ENCODE measurements around the gene PPP3CA.

Gene PPP3CA

DNA sequence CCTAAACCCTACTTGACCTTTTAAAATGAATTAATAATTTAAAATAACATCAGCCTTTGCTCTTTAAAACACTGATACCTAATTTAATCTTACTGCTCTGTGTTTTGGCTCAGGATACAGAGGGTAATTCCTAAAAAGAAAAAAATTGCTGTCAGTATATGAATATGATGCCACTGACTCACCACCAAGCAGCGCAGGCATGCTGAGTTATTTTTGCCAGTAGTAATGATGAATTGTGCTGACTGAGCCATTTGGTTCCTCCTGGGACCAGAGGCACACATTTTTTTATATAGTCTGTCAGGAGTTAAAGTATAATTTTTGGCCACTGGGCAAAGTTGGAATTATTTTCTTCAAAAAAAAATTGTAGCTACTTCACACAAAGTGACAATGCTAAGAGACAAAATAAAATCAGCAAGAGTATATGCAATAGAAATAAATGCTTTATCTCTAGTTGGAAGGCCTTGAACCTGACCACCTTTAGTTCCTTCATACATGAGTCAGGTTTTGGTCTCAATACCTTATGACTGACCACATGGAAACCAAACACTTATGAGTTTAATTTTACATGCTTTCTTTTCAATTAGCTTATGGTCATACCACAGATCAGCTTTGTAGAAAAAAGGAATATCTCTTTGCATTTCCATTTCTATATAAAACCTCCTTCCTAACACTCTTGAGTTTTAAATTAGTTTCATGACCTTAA, 115.1 kb downstream of the PPP3CA start:
- H3K4me3 ChIP-seq = peak overlapping the region; percentile 39; the same call in 1 of the 2 replicates
- no peaks in the 10 kb centered on the region for H3K36me3 ChIP-seq (ENCODE audit: insufficient read depth, low read length)
- peak overlapping the region; percentile 55; the same call in 1 of the 2 replicates for H3K27ac ChIP-seq
- DNase-seq (ENCODE audit: low read depth, low spot score) = peak; percentile 73
- H3K9me3 ChIP-seq (ENCODE audit: low read depth, low read length) = no peaks in the 10 kb centered on the region
- TF ChIP-seq FOXP2 (optimal IDR thresholded peaks at IDR 0.05; ENCODE audit: control extremely low read depth, extremely low read length, insufficient read depth) (no peak), POLR2AphosphoS5 (IDR thresholded peaks at IDR 0.05; ENCODE audit: borderline replicate concordance, low read depth, low read length) (peak; percentile 35; the same call in 1 of the 2 replicates)
- H3K9ac ChIP-seq (ENCODE audit: insufficient read length) = no peak overlapping the region

DNA sequence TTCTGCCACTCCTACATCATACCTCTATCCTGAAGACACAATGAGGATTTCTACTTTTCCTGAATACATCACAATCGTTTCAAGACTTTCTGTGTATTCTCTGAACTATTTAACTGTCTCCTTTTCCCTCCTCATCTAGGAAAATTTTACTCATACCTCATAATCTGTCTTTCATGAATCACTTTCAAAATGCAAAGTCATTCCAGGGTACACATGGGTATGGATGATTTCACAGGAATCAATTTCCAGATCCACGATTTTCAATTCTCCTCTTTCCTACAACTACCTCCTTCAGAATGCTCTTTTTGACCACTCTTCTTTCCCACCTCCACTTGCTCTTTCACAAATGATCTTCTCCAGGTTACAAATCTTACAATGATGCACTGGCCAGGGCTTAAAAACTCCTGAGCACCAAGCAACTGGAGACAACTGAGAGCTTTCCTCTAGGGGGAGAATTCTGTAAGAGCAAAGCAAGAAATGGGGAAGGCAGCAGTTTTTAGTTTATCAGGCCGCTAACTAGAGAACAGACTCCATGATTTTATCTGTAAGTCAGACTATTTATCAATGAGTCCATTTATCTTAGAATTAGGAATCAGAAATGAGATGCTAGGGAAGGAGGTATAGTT, 116.4 kb downstream of the PPP3CA start:
- Histone ChIP-seq H3K9ac (ENCODE audit: insufficient read length) (no peak overlapping the region), H3K27ac (no peak overlapping the region), H3K36me3 (ENCODE audit: insufficient read depth, low read length) (no peaks in the 10 kb centered on the region), H3K4me3 (no peak overlapping the region), H3K9me3 (ENCODE audit: low read depth, low read length) (no peaks in the 10 kb centered on the region)
- no peak for TF ChIP-seq FOXP2 (optimal IDR thresholded peaks at IDR 0.05; ENCODE audit: control extremely low read depth, extremely low read length, insufficient read depth)
- TF ChIP-seq EZH2 (IDR thresholded peaks at IDR 0.05) = no peak
- no peak for TF ChIP-seq POLR2AphosphoS5 (IDR thresholded peaks at IDR 0.05; ENCODE audit: borderline replicate concordance, low read depth, low read length)
- DNase-seq (ENCODE audit: low read depth, low spot score) = no peak

DNA sequence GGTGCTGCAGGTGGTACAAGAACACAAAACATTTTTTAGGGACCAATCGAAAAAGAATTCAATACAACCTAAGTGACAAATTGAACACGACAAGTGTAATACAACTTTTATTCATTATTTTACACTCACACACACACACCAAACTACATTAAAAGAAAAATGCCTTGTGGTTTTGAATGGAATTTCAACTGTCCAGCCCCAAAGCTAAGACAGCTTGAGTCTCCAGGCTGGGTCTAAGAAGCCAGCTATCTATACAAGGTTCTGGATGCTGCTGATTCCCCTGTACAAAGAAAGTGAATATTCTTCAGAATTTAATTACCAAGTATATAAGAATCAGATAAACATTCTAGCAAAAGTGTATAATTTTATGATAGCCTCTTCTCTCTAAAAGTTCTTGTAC, 118.2 kb downstream of the PPP3CA start:
- Histone ChIP-seq H3K36me3 (ENCODE audit: insufficient read depth, low read length) (no peaks in the 10 kb centered on the region), H3K4me3 (no peak overlapping the region), H3K27ac (no peak overlapping the region), H3K9ac (ENCODE audit: insufficient read length) (no peak overlapping the region), H3K9me3 (ENCODE audit: low read depth, low read length) (no peaks in the 10 kb centered on the region)
- TF ChIP-seq FOXP2 (optimal IDR thresholded peaks at IDR 0.05; ENCODE audit: control extremely low read depth, extremely low read length, insufficient read depth) = no peak
- no peak for TF ChIP-seq POLR2AphosphoS5 (IDR thresholded peaks at IDR 0.05; ENCODE audit: borderline replicate concordance, low read depth, low read length)
- no peak for TF ChIP-seq EZH2 (IDR thresholded peaks at IDR 0.05)
- no peak for DNase-seq (ENCODE audit: low read depth, low spot score)

DNA sequence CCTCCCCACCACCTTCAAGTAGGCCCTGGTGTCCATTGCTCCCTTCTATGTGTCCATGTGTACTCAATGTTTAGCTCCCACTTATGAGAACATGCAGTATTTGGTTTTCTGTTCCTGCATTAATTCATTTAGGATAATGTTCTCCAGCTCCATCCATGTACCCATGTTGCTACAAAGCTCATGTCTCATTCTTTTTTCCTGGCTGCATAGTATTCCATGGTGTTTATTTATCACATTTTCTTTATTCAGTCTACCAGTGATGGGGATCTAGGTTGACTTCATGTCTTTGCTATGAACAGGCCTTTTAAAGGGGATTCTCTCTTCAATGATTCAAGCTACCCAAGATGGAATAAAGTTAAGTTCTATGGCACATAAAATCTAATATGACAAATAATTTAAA, 119.6 kb downstream of the PPP3CA start:
- no peak for DNase-seq (ENCODE audit: low read depth, low spot score)

DNA sequence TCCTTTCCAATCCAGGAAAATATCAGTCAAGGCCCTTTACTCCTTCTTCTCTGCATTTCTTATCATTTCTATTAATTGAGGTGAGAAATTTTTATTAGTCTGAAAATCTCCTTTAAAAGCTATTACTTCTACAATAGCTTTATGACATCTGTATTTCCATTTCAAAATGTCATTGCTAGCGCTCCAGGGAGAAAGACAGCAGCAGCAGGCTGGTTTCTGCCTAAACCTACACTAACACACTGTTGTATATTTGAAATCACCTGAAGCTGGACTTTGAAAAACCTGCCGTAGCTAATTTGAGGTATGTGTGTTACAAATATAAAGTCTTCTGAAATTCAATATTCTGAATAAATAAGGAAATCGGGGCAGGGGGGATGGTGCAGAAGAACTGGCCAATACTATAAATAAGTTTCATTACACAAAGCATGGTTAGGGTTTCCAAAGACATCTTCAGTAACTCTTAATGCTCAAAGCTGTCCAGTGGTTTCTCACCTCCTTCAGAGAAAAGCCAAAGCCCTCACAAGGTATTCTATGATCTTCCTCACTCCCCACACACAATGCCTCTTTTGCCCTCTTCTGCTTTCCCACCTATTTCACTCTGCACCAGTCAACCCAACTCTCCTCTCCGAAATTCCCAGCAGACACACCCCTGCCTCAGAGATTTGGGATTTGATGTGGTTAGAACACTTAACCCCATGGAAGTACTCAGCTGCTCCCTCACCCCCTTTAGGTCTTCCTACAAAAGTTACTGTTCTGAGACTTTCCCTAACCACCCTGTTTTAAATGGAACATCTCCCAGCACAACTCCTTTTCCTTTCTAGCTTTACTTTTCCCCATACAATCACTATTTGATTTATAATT, 122.7 kb downstream of the PPP3CA start:
- Histone ChIP-seq H3K4me3 (no peak overlapping the region), H3K36me3 (ENCODE audit: insufficient read depth, low read length) (no peaks in the 10 kb centered on the region), H3K9ac (ENCODE audit: insufficient read length) (no peak overlapping the region), H3K27ac (no peak overlapping the region), H3K9me3 (ENCODE audit: low read depth, low read length) (no peaks in the 10 kb centered on the region)
- TF ChIP-seq EZH2 (IDR thresholded peaks at IDR 0.05) (no peak), FOXP2 (optimal IDR thresholded peaks at IDR 0.05; ENCODE audit: control extremely low read depth, extremely low read length, insufficient read depth) (no peak), POLR2AphosphoS5 (IDR thresholded peaks at IDR 0.05; ENCODE audit: borderline replicate concordance, low read depth, low read length) (no peak)
- DNase-seq (ENCODE audit: low read depth, low spot score) = no peak

More for the DNA sequence above, 119.6 kb downstream of the PPP3CA start:
- no peak overlapping the region for H3K27ac ChIP-seq
- no peak for TF ChIP-seq POLR2AphosphoS5 (IDR thresholded peaks at IDR 0.05; ENCODE audit: borderline replicate concordance, low read depth, low read length)
- H3K4me3 ChIP-seq = no peak overlapping the region
- no peaks in the 10 kb centered on the region for H3K36me3 ChIP-seq (ENCODE audit: insufficient read depth, low read length)
- no peak overlapping the region for H3K9ac ChIP-seq (ENCODE audit: insufficient read length)
- H3K9me3 ChIP-seq (ENCODE audit: low read depth, low read length) = no peaks in the 10 kb centered on the region

DNA sequence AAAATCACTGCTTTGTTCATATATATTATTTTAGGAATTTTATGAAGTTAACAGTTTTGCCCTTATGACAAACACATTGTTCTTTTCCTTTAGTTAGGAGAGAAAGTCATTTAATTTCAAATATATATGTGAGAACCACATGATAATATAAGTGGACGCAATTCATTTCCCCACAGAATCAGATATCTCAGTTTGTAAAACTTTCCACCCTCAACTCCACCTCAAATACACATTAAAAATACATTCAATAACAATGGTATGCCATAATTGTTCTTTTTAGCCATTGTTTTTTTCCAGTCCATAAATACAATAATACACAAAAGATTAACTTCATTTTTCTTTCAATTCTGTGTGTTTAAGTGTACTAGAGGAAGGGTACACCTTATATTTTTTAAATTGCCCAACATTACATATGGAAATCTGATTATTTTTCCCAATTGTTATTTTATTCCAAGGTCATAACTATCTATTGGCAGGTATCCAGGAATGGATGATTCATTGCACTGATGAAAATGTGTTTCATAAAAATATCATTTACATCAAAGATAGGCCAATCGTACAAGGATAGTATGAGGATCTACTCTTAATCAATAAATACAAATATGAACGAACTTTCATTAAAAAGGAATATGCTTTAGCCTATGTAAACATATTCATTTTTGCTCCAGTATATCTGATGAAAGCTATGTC, 125.0 kb downstream of the PPP3CA start:
- no peaks in the 10 kb centered on the region for H3K36me3 ChIP-seq (ENCODE audit: insufficient read depth, low read length)
- DNase-seq (ENCODE audit: low read depth, low spot score) = no peak
- H3K9me3 ChIP-seq (ENCODE audit: low read depth, low read length) = no peaks in the 10 kb centered on the region
- no peak overlapping the region for H3K9ac ChIP-seq (ENCODE audit: insufficient read length)
- no peak overlapping the region for H3K27ac ChIP-seq
- TF ChIP-seq FOXP2 (optimal IDR thresholded peaks at IDR 0.05; ENCODE audit: control extremely low read depth, extremely low read length, insufficient read depth) = no peak
- no peak for TF ChIP-seq POLR2AphosphoS5 (IDR thresholded peaks at IDR 0.05; ENCODE audit: borderline replicate concordance, low read depth, low read length)
- TF ChIP-seq EZH2 (IDR thresholded peaks at IDR 0.05) = no peak
- no peak overlapping the region for H3K4me3 ChIP-seq

DNA sequence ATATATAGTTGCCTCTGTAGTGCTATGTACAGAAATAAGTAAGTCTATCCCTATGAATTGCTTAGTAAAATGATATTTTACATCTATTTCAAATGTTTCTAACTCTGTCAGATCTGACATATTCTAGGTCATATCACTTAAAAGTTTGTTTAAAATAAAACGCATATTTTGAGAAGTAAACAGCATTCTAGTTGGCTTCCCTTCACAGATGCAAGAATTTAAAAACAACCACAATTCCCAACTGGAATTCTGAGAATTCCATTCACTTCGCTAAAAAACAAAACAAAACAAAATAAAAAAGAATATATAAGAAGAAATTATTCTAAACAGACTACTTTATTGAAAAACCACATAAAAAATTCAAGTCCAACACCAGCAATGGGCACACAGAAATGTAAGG, 126.0 kb downstream of the PPP3CA start:
- no peak for DNase-seq (ENCODE audit: low read depth, low spot score)

DNA sequence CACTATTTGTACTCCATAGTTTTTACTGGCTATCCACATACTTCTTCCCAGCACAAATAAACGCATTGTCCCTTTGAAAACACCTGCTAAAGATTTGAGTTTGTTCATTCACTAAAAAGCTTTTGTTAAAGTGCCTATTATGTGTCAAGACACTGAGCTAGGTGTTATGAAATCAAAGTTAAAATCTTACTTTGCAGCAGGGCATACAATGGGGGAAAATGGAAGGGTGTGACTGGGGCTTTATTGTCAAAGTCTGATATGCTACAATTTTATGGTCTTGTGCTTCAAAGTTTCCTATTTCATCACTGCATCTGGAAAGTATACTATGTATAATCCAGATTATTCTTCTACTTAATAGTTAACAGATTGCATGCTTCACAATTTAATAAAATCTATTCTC, 128.4 kb downstream of the PPP3CA start:
- Histone ChIP-seq H3K27ac (no peak overlapping the region), H3K9me3 (ENCODE audit: low read depth, low read length) (no peaks in the 10 kb centered on the region), H3K9ac (ENCODE audit: insufficient read length) (no peak overlapping the region), H3K36me3 (ENCODE audit: insufficient read depth, low read length) (no peaks in the 10 kb centered on the region), H3K4me3 (no peak overlapping the region)
- TF ChIP-seq FOXP2 (optimal IDR thresholded peaks at IDR 0.05; ENCODE audit: control extremely low read depth, extremely low read length, insufficient read depth) (no peak), EZH2 (IDR thresholded peaks at IDR 0.05) (no peak), POLR2AphosphoS5 (IDR thresholded peaks at IDR 0.05; ENCODE audit: borderline replicate concordance, low read depth, low read length) (no peak)
- DNase-seq (ENCODE audit: low read depth, low spot score) = no peak

More for the DNA sequence above, 126.0 kb downstream of the PPP3CA start:
- Histone ChIP-seq H3K36me3 (ENCODE audit: insufficient read depth, low read length) (no peaks in the 10 kb centered on the region), H3K27ac (no peak overlapping the region), H3K9me3 (ENCODE audit: low read depth, low read length) (no peaks in the 10 kb centered on the region), H3K4me3 (no peak overlapping the region), H3K9ac (ENCODE audit: insufficient read length) (no peak overlapping the region)
- TF ChIP-seq EZH2 (IDR thresholded peaks at IDR 0.05) (no peak), FOXP2 (optimal IDR thresholded peaks at IDR 0.05; ENCODE audit: control extremely low read depth, extremely low read length, insufficient read depth) (no peak), POLR2AphosphoS5 (IDR thresholded peaks at IDR 0.05; ENCODE audit: borderline replicate concordance, low read depth, low read length) (no peak)

Data from SK-N-MC (cell line).